Umbilical cord (tissue), 2 donors: ENCODE data around the gene PRDM16. TPM values are rescaled to one million over a fixed set of nuclear protein-coding genes. Genes with fewer than 3 reads are reported as not detected.

Experiments used
- DNase-seq: peaks from one replicate; pipeline ENCODE4 v3.0.0-alpha.2; 2015; ENCODE audit warnings: low spot score
- total RNA-seq: library from RNA; depleted of rRNA; stranded (reverse); fragments of >200 nt; gene quantifications from one replicate; pipeline ENCODE4 v1.2.3, GENCODE V29; 2014; ENCODE audit warnings: low replicate concordance; ENCODE audit not compliant: insufficient read depth

The PRDM16 gene
- total RNA-seq, 1 donor from 2014 or later, result 6.3 TPM

DNA sequence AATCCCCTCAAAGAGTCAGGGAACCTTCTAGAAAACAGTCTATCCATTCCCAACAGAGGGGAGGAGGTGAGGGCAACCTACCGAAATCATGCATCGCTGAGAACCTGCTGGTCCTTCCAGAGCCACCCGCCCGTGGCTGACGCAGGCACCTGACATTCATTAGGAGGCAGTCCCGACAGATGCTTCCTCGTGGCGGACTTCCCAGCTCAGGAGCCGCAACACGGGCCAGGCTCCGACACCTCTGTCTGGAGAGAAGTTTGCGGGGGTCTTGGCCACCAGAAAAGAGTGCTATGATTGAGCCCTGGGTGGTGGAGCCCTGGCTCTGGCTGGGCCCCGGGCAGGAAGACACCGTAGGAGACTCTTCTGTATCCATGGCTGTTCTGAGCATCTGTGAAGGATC lies 299.1 kb downstream of the PRDM16 start:
- no peak for DNase-seq

- no peak for DNase-seq
Observed at GRCh38 chr1:3368711-3369445, 299.9 kb downstream of the PRDM16 start.

DNA sequence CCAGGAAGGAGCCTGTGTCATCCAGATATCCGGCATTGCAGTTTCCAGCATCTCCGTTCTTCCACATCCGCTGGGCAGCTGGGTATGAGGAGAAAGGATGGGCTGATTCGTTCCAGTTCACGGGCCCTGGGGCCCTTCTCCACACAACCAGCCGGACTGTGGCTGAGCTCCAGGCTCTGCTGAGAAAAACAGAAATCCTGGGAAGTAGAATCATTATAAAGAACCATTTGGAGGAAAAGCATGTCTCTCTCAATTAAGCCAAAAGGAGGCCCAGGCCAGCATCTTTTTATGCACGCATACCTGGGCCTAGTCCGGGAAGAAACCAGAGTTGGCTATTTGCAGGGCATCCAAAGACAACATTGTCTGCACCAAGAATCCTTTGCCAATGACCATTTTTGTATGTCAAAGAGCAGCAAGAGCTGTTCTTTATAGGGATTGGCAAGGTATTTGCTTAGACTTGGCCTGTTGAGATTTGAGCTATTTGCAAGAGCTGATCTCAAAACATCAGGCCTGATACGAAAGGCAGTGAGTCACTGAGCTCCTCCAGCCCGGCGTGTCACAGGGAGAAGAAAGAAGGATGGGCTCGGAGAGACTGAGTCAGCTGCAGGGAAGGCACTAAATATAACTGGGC lies 300.6 kb downstream of the PRDM16 start:
- DNase-seq, result peak; percentile 97

DNA sequence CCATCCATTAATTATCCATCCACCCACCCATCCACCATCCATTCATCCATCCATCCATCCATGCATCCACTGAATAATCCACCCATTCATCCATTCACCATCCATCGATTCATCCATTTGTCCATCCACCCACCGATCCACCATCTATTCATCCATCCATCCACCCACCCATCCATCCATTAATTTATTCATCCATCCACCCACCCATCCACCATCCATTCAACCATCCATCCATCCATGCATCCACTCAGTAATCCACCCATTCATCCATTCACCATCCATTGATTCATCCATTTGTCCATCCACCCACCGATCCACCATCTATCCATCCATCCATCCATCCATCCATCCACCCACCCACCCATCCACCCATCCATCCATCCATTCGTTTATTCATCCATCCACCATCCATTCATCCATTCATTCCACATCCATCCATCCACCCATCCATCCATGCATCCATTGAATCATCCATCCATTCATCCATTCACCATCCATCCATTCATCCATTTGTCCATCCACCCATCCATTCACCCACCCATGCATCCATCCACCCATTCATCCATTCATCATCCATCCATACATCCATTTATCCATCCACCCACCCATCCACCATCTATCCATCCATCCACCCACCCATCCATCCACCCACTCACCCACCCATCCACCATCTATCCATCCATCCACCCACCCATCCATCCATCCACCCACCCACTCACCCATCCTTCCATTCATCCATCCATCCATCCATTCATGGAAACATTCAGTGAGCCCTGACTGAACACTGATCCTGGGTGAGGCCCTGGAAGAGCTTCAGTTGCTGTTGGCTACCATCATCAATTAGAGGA lies 302.1 kb downstream of the PRDM16 start:
- no peak for DNase-seq

DNA sequence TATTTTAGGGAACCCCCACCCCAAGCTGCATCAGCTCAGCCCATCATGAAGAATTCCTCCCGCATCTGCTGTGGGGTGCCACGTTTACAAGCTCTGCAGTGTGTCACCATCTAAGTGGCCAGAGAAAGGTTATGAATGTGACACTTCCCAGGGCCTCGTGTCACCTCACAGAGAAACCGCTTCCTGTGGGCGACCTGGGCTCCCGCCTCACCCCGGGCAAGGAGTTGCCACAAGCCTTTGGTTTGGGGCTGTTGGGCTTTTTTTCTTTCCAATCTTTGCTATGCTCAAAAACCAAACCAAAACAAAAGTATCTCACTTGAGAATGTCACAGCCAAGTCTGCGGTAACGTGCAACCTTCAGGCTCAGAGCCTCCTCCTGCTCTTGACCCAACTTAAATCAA lies 303.3 kb downstream of the PRDM16 start:
- DNase-seq, result no peak

DNA sequence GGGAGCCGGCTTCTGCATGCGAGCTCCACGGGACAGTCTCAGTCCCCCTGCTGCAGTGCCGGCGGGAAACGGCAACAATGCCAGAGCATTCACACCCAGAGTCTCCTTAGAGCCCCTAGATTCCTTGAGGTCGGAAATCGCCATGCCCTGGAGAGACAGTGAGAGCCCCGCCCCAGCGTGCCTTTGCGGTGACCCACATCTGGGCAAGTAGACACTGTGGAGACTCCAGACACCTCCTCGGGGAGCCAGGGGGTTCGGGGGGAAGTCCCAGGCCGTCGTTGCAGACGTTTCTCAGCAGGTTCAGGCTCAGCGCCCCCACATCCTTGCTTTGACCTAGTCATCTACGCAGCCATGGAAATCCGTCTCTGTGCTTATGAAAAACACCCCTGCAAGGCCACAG lies 304.2 kb downstream of the PRDM16 start:
- DNase-seq, result no peak

DNA sequence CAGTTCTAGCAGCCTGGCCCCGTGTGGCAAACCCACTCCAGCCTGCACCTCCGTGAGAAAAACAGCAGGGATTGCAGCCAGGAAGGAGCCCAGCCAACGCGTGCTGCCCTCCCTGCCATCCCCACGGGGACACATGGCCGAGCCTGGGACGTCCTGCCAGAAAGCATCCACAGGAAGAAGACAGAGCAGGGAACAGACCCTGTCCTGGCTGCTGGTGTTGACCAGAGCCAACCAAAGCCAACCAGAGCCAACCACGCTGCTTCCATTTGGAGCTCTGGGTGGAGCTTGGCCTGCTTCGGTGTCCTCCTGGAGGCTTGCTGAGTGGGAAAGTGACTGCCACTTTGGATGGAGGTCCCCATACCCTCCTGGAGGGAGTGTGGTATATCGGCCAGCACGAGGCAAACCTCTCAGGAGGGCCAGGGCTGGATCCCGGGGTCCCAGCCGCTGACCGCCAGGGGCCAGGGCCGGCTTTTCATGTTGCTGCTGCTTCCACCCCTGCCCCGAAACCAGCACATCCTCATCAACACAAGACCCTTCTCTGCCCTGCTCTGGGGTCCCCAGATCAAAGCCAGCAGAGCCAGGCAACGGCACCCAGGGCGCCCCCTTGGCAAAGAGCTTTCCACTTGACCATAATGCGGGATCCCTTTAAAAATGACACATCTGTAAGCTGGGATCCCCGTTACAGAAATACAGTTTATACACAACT lies 304.9 kb downstream of the PRDM16 start:
- no peak for DNase-seq

- DNase-seq, result no peak
Observed at GRCh38 chr1:3375245-3375644, 306.2 kb downstream of the PRDM16 start.

DNA sequence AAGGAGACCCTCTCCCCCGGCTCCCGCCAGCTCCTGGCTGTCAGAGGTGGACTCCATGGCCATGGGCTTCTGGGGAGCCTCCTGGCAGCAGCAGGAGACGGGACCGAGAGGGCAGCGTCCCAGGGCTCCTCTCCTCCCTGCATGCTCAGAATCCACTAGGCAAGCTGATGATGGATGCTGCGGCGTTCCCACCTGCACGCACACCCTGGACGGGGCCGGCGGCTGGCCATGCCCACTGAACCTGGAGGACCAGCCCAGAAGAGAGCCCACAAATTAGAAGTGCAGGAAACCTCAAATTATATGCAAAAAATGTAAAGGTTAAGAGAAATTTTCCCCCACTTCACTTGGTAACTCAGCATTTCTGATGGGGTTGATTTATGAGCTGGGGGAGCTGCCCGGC lies 308.2 kb downstream of the PRDM16 start:
- DNase-seq, result no peak

DNA sequence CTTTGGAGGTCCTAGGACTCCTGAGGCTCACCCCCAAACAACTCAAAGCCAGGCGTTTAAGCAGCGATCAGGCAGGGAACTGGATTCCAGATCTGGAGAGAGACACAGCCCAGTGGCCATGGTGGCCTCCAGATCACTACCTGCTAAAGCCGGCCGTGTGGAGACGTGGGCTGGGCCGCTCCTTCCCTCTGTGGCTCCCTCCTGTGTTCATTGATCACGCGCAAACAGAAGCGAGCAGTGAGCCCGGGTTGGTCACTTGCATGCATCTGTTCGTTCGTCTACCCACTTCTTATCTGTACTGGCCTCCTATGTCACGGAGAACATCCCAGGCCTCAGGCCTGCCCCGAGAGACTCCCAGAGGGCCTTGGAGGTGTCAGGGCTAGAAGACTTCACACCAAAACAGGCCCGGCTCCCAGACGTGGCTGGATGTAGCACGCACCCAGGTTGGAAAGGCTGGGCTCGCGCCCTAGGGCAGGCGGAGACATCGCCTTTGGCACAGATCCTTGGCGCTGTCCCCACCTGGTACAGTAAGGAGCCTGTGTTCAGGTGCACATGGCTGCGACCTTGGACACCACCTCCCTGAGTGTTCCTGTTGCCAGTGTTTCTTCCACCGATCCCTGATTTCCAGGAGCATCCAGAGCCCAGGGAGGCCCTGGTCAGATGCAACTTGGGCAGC lies 308.7 kb downstream of the PRDM16 start:
- DNase-seq, result no peak

- DNase-seq, result no peak
Observed at GRCh38 chr1:3378411-3379208, 309.6 kb downstream of the PRDM16 start.

DNA sequence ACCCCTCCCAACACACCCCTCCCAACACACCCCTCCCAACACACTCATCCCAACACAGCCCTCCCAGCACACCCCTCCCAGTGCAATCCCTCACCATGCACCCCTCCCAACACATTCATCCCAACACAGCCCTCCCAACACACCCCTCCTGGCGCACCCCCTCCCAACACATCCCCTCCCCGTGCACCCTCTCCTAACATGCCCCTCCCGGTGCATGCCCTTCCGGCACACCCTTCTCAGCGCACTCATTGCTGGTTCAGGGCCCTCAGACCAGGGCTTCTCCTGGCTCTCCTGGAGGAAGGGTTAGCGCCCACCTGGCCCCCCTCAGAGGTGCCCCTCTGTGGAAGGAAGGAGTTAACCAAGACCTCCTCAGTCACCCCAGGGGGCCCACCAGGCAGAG lies 310.9 kb downstream of the PRDM16 start:
- DNase-seq, result no peak

- no peak for DNase-seq
Observed at GRCh38 chr1:3380469-3380868, 311.5 kb downstream of the PRDM16 start.

DNA sequence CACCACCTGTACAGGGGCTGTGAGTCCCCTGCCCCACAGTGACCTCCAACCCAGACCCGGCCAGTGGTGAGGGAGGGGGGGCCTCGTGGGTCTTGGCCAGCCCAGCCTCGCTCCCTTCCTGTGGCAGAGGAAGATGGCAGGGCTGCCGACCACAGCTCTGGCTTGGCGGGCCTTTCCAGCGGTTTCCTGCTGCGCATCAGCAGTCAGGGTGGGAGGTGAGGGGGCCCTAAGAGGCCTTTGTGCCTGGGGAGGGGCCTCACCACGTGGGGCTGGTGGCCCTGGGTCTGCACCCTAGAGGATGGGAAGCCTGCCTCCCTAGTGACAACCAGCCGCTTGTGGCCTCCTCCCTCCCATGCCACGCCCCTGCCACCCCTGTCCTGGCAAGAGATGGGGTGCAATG lies 312.9 kb downstream of the PRDM16 start:
- no peak for DNase-seq

DNA sequence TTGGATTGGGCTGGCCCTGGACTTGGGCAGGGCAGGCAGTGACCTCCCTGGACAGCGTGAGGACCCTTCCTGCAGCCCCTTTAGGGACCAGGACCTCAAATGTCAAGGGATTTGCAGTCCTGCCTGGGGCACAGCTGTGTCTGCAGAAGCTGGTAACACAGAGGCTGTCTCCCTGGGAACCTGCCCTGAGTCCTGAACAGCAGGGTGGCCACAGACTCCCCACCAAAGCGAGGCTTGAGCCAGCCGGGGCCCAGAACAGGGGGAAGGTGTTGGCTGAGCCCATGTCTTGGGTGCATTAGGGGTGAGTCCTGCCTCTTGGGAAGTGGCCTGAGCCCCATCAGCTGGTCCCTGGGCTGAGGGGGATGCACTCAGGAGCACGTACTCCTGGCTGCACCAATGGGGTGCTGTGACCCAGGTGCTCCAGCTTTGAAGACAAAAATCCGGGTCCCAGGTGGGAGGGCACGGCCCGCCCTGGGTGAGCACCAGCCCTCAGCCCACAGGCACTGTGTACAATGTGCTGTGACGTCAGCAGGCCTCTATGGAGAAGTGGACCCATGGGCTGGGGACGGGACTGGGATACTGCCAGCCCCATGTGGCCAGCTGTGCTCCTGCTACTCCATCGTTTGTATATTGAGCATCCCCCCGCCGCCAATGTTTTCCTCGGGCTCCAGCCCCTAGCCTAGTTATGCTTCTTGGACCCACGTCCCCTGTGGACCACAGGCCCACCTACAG lies 313.5 kb downstream of the PRDM16 start:
- DNase-seq, result no peak

- no peak for DNase-seq
Observed at GRCh38 chr1:3383679-3384078, 314.7 kb downstream of the PRDM16 start.

GRCh38 chr1:3384407-3384806 lies 315.4 kb downstream of the PRDM16 start:
- peak; percentile 19 for DNase-seq

DNA sequence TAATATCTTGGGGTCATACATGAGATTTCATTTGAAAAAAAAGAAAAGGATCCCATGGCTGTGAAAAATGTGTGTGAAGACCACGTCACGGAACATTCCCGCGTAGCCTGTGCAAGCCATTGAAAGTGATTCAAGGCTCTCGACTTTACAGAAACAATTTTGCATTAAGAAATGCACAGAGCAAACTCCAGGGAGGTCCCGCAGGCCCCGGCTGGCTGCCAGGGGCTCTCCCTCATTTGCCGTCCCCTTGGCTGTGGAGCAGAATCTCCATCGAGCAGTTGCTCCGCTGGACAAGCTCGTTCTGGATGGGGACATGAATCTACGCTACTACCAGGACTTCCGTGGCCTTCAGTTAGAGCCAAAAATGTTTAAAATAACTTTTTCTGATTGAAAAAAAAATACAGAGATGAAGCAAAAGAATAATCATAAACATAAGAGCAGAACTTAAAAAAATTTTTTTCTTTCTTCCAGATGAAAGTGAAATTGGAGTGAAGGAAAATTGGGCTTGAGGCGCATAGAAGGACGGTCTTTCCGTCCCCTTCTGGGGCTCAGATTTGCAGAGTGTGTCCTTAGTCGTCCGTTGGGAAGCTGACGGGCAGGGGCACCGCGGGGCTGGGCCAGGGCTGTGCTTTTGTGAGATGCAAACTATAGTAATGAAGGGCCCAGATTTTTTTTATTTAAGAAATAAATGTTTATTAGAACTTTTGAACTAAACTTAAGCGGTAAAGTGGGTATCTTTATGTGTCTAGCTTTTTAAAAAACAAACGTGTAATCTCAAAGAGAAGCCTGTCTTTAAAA lies 317.4 kb downstream of the PRDM16 start:
- DNase-seq, result no peak

DNA sequence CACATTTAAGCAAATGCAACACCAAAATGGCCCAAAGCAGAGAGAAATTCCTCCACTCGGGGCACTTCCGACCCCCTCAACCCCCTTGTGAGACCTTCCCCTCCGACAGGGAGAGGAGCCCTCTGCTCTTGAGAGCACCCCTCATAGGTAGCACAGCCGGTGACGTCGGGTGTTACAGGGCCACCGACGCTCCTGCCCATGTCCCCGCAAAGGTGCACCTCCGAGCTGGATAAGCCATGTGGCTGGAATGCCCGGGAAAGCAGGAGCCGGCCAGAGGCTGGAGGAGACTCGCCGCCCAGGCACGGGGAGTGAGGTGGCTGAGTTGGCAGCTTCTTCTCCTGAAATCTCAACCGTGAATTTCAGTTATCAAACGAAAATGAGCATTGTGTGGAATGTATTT lies 318.4 kb downstream of the PRDM16 start:
- DNase-seq, result no peak
